Measurements from ENCODE around the gene NKRF.
"Not testable (repeated sequence)": the region's sequence is repeated elsewhere in the genome, so short reads cannot be mapped to it uniquely, and the experiment has no call there.

The NKRF gene

GRCh38 chrX:119606280-119607017 is at the start of gene NKRF:
TSS of gene NKRF (minus strand) at chrX:119606424.
- peak; percentile 89 for DNase-seq

GRCh38 chrX:119655125-119655524 is 48.9 kb upstream of the NKRF start:
- DNase-seq: peak; percentile 61

GRCh38 chrX:119654112-119654531 is 47.9 kb upstream of the NKRF start:
- DNase-seq: peak; percentile 4

- DNase-seq: no peak
These were observed 42.2 kb upstream of the NKRF start for GRCh38 chrX:119648421-119648775.

GRCh38 chrX:119647552-119648420 is 41.6 kb upstream of the NKRF start:
- DNase-seq: peak; percentile 59

- no peak for DNase-seq
These were observed 40.9 kb upstream of the NKRF start for GRCh38 chrX:119647089-119647488.

GRCh38 chrX:119646515-119646914 is 40.3 kb upstream of the NKRF start:
- no peak for DNase-seq

- DNase-seq: no peak
These were observed 37.5 kb upstream of the NKRF start for GRCh38 chrX:119643696-119644095.

GRCh38 chrX:119640731-119641170 is 34.5 kb upstream of the NKRF start:
- no peak for DNase-seq

GRCh38 chrX:119638725-119639471 is 32.7 kb upstream of the NKRF start:
- DNase-seq: no peak

GRCh38 chrX:119637421-119637820 is 31.2 kb upstream of the NKRF start:
- not testable (repeated sequence) for DNase-seq

- DNase-seq: peak; percentile 3
These were observed 30.2 kb upstream of the NKRF start for GRCh38 chrX:119636419-119636818.

- DNase-seq: no peak
These were observed 29.6 kb upstream of the NKRF start for GRCh38 chrX:119635799-119636198.

- no peak for DNase-seq
These were observed 29.0 kb upstream of the NKRF start for GRCh38 chrX:119635179-119635578.

GRCh38 chrX:119625843-119626242 is 19.6 kb upstream of the NKRF start:
- no peak for DNase-seq

GRCh38 chrX:119624951-119625668 is 18.9 kb upstream of the NKRF start:
- DNase-seq: no peak

GRCh38 chrX:119624417-119624816 is 18.2 kb upstream of the NKRF start:
- DNase-seq: no peak

- DNase-seq: no peak
These were observed 16.4 kb upstream of the NKRF start for GRCh38 chrX:119622356-119623232.

GRCh38 chrX:119618439-119618838 is 12.2 kb upstream of the NKRF start:
- no peak for DNase-seq

- DNase-seq: no peak
These were observed 11.4 kb upstream of the NKRF start for GRCh38 chrX:119617517-119618164.

- no peak for DNase-seq
These were observed 8.6 kb upstream of the NKRF start for GRCh38 chrX:119614776-119615175.

All from stimulated activated CD4-positive, alpha-beta T cell treated with anti-CD3 and anti-CD28 coated beads, Interleukin-4, amount 100 ng/mL, for 1 hour (primary cell).